Kidney (tissue), 14 donors: ENCODE data around the gene SBNO2. TPM values are rescaled to one million over a fixed set of nuclear protein-coding genes. Genes with fewer than 3 reads are reported as not detected.

Experiments
- DNase-seq, 5 donors: peaks; one replicate each; pipeline ENCODE4 v3.0.0-alpha.2; 2013 to 2020
- FAIRE-seq: peaks from 2 replicates; lab custom pipeline; 2012; peaks lifted over from hg19 to GRCh38; lab: Jason Lieb, UNC
- H3K27ac ChIP-seq, 2 donors: one replicate each; pipeline ENCODE4 v1.7.0; 2013; ENCODE audit warnings: low read depth in 2 of 2, low read length in 2 of 2, inconsistent platforms in 1 of 2
- H3K27me3 ChIP-seq: one replicate; pipeline ENCODE4 v1.7.1; 2013; ENCODE audit warnings: low read length, inconsistent platforms; ENCODE audit not compliant: control insufficient read depth, insufficient read depth
- H3K36me3 ChIP-seq, 3 donors: one replicate each; pipeline versions ENCODE4 v1.7.0 to v1.7.1; 2013; ENCODE audit warnings: low read length in 3 of 3, control low read depth in 1 of 3, inconsistent platforms in 1 of 3; ENCODE audit not compliant: insufficient read depth in 3 of 3, control insufficient read depth in 2 of 3
- H3K4me1 ChIP-seq, 3 donors: one replicate each; pipeline versions ENCODE4 v1.7.0 to v1.7.1; 2013; ENCODE audit warnings: low read length in 3 of 3, inconsistent platforms in 1 of 3, low read depth in 1 of 3; ENCODE audit not compliant: control insufficient read depth in 2 of 3, insufficient read depth in 2 of 3
- H3K4me3 ChIP-seq, 3 donors: one replicate each; pipeline versions ENCODE4 v1.7.0 to v1.8.1; 2013; ENCODE audit warnings: low read length in 3 of 3, control low read depth in 1 of 3, inconsistent platforms in 1 of 3
- H3K9ac ChIP-seq, 3 donors: one replicate each; pipeline versions ENCODE4 v1.7.0 to v1.7.1; 2013; ENCODE audit warnings: low read length in 3 of 3, control low read depth in 1 of 3, inconsistent platforms in 1 of 3
- H3K9me3 ChIP-seq, 3 donors: one replicate each; pipeline versions ENCODE4 v1.7.0 to v1.7.1; 2013; ENCODE audit warnings: low read length in 3 of 3, control low read depth in 1 of 3, inconsistent platforms in 1 of 3; ENCODE audit not compliant: control insufficient read depth in 2 of 3, insufficient read depth in 1 of 3
- CTCF ChIP-seq: IDR thresholded peaks from 3 replicates; pipeline ENCODE4 v1.5.1; 2012; ENCODE audit warnings: mild to moderate bottlenecking, moderate library complexity, borderline replicate concordance; ENCODE audit not compliant: insufficient read depth; ENCODE audit errors: extremely low read depth
- intact Hi-C: fragments of 100-400 bp; cut with DNase I; formaldehyde crosslinking; loops from one replicate; pipeline ENCODE4 v1.11.1; 2022
- polyA plus RNA-seq: library from polyadenylated mRNA; stranded (reverse); fragments of 350-450 nt; fragmentation: Illumina TruSeq; extraction: RNeasy Lipid Tissue Mini Kit (QIAGEN cat#74804); gene quantifications from one replicate; pipeline ENCODE4 v1.2.3, GENCODE V29; 2014; ENCODE audit warnings: low read depth, low replicate concordance; ENCODE audit not compliant: insufficient read depth
- total RNA-seq: library from RNA; stranded (reverse); fragmentation: NEBNext Ultra II Directional; extraction: Animal tissue kit (Norgen Biotek cat#: 25700); gene quantifications from one replicate; pipeline ENCODE4 v1.2.1, GENCODE V29; 2021
- donor health status: control.
- donor health status: control.
- donor health status: control.
- donor health status: control.
- donor health status: control.
- donor health status: DM: yes; HTN: yes; CAD: no.
- donor health status: Normal renal cell carcinoma (clear cell type).

Gene SBNO2
- total and polyA plus RNA-seq, 2 donors from 2014 or later: 12.2 to 156 TPM

DNA sequence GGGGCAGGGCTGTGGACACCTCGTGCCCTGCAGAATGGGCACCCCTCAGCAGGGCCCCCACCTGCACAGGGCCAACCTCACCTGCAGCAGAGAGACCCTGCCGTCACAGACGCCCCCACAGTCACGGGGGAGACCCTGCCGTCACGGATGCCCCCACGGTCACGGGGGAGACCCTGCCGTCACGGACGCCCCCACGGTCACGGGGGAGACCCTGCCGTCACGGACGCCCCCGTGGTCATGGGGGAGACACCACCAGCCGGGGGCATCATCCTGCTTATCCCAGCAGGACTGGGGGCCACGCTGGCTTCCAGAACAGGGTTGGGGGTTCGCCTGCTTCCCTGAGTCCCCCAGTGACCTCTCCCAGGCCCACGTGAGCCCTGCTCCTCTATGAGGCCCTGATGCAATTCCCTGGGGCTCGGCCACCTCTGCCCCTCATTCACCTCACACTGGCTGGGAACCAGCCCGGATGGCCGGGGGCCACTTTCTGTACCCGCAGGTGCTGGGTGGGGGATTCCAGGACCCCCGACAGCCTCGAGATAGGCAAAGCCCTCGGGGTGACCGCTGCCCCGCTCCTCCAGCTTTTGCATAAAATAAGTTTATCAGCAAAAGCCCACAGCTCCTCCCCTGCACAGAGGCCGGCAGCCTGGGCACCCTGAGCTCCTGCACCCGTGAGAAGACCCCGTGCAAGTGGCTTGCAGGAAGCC is 23.6 kb downstream of the SBNO2 start:
- H3K4me1 ChIP-seq: peaks cover 0 to 28% (median 8%) of the 10 kb centered on the region in 3 donors
- peaks cover 0 to 3% (median 0%) of the 10 kb centered on the region in 3 donors for H3K36me3 ChIP-seq
- peak overlapping the region; percentile 85 to 92 for H3K27ac ChIP-seq
- H3K9ac ChIP-seq: no peak overlapping the region
- FAIRE-seq (no peak), DNase-seq (no peak)
- H3K4me3 ChIP-seq: no peak overlapping the region
- no peak for TF ChIP-seq CTCF
- intact Hi-C loops: no loop called here
- no peaks in the 10 kb centered on the region for H3K9me3 ChIP-seq
- H3K27me3 ChIP-seq: no peaks in the 10 kb centered on the region

DNA sequence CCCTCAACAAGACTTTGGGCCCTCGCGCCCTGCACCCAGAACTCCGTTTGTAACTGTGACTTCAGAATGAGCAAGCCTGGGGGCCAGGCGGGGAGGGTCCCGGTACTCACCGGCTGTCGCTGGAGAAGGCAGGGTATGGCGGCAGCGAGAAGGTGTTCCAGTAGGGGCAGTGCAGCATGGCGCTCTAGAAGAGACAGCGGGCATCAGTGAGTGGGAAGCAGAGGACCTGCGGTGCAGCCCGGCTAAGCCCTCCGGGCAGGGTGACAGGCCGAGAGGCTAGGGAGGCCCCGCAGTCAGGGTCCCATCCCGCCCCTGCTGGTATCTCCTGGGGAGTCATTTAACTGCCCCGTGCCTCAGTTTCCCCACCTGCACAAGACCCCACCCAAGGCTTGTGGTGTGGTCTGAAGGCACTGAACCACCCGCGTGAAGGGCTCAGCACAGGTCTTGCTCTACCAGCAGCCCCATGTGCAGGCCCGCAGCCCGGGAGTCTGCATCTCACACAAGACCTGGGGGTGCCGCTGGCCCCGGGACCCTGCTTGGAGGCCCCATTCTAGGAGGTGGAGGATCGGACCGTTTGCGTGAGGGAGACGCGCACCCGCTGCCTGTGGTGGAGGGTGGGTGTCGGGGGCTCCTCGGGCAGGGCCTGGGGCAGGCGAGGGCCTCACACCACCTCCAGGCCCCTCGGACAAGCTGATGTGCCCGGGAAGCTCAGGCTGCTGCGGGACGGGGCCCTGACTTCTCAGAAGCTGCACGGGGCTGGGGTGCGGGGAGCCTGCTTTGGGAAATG is 24.6 kb downstream of the SBNO2 start:
- no peaks in the 10 kb centered on the region for H3K27me3 ChIP-seq
- FAIRE-seq (no peak), DNase-seq (no peak)
- H3K36me3 ChIP-seq: peaks cover 0 to 3% (median 0%) of the 10 kb centered on the region in 3 donors
- peaks cover 0 to 19% (median 5%) of the 10 kb centered on the region in 3 donors for H3K4me1 ChIP-seq
- no peak overlapping the region for H3K9ac ChIP-seq
- H3K9me3 ChIP-seq: no peaks in the 10 kb centered on the region
- no peak overlapping the region for H3K4me3 ChIP-seq
- intact Hi-C loops: no loop called here
- TF ChIP-seq CTCF: no peak
- no peak overlapping the region for H3K27ac ChIP-seq

GRCh38 chr19:1147934-1148549 is 26.0 kb downstream of the SBNO2 start:
- Histone ChIP-seq H3K4me1 (peaks cover 0 to 18% (median 5%) of the 10 kb centered on the region in 3 donors), H3K4me3 (no peak overlapping the region), H3K9ac (no peak overlapping the region), H3K27ac (no peak overlapping the region), H3K9me3 (no peaks in the 10 kb centered on the region), H3K36me3 (peaks cover 0 to 3% (median under 1%) of the 10 kb centered on the region in 3 donors), H3K27me3 (no peaks in the 10 kb centered on the region)
- intact Hi-C loops: no loop called here
- TF ChIP-seq CTCF: no peak
- DNase-seq (no peak), FAIRE-seq (no peak)
